K562 (cell line): ENCODE results near the gene OXA1L. TPM values are rescaled to one million over a fixed set of nuclear protein-coding genes. Genes with fewer than 3 reads are reported as not detected.

Experiments used
- GABPB2 ChIP-seq: fragments of 250-450 bp; sonication (Bioruptor Pico); conservative IDR thresholded peaks from 2 replicates; pipeline ENCODE4 v1.5.1; 2021; ENCODE audit warnings: mild to moderate bottlenecking
- HDAC6 ChIP-seq: IDR thresholded peaks from 2 replicates; pipeline ENCODE4 v1.6.1; 2012; ENCODE audit warnings: low read depth, mild to moderate bottlenecking, control low read depth, inconsistent platforms, low read length, moderate library complexity
- HINFP ChIP-seq: fragments of 450-650 bp; conservative IDR thresholded peaks from 2 replicates; pipeline ENCODE4 v1.6.1; 2016; ENCODE audit warnings: missing genetic modification characterization, low read depth, mild to moderate bottlenecking, control low read depth, missing compliant biosample characterization
- HNRNPH1 ChIP-seq: fragments of 200-400 bp; formaldehyde crosslinking; optimal IDR thresholded peaks from 2 replicates; pipeline ENCODE3; 2017; ENCODE audit warnings: low read depth, mild to moderate bottlenecking, low read length, moderate library complexity
- ID3 ChIP-seq, 2 experiments: fragments of 250-450 bp in 1 of 2; fragments of 450-650 bp in 1 of 2; sonication (Bioruptor Pico) in 1 of 2; IDR thresholded peaks; 2 replicates each; pipeline versions ENCODE4 v1.6.1 to v1.8.0; 2016 to 2021; ENCODE audit warnings: mild to moderate bottlenecking in 2 of 2, moderate library complexity in 2 of 2, missing compliant biosample characterization in 1 of 2, missing genetic modification characterization in 1 of 2
- LARP7 ChIP-seq: fragments of 450-650 bp; IDR thresholded peaks from 2 replicates; pipeline ENCODE4 v1.6.1; 2016
- MYC ChIP-seq, 2 experiments: fragments of 250-450 bp in 1 of 2; sonication (Bioruptor Pico) in 1 of 2; IDR thresholded peaks; 2 replicates each; pipeline versions ENCODE4 v1.5.1 to v1.6.1; 2012 to 2021; ENCODE audit warnings: low read depth in 2 of 2, borderline replicate concordance in 1 of 2, improper control_type of control experiment in 1 of 2, low read length in 1 of 2, mild to moderate bottlenecking in 1 of 2, moderate library complexity in 1 of 2
- TCF3 ChIP-seq: sonication (generic); formaldehyde crosslinking; IDR thresholded peaks from 2 replicates; pipeline ENCODE4 v1.4.0; 2020; ENCODE audit warnings: mild to moderate bottlenecking, missing genetic modification reagents
- TEAD2 ChIP-seq: fragments of 450-650 bp; IDR thresholded peaks from 2 replicates; pipeline ENCODE4 v1.6.1; 2016; ENCODE audit warnings: missing genetic modification characterization, control low read depth, missing compliant biosample characterization
- TGIF2 ChIP-seq: sonication (generic); formaldehyde crosslinking; IDR thresholded peaks from 2 replicates; pipeline ENCODE4 v1.8.1; 2022; ENCODE audit warnings: mild to moderate bottlenecking, missing genetic modification reagents, moderate library complexity
- XRCC4 ChIP-seq: IDR thresholded peaks from one replicate; pipeline ENCODE4 v1.6.1; 2011; ENCODE audit not compliant: insufficient read depth, insufficient read length; ENCODE audit errors: extremely low read depth
- ZBTB7A ChIP-seq: IDR thresholded peaks from 2 replicates; pipeline ENCODE4 v1.6.1; 2011; ENCODE audit warnings: low read depth, mild to moderate bottlenecking, low read length, moderate library complexity, borderline replicate concordance; ENCODE audit not compliant: control insufficient read depth
- ZNF347 ChIP-seq: fragments of 450-650 bp; formaldehyde crosslinking; IDR thresholded peaks from 2 replicates; pipeline ENCODE4 v1.4.0; 2020; ENCODE audit warnings: low read depth, mild to moderate bottlenecking, moderate library complexity
- ZNF408 ChIP-seq: fragments of 250-450 bp; sonication (Bioruptor Pico); IDR thresholded peaks from 2 replicates; pipeline ENCODE4 v1.4.0; 2020; ENCODE audit warnings: low read depth, mild to moderate bottlenecking, moderate library complexity
- ZNF449 ChIP-seq: fragments of 250-450 bp; sonication (Bioruptor Pico); IDR thresholded peaks from 2 replicates; pipeline ENCODE4 v1.8.0; 2022; ENCODE audit warnings: moderate library complexity, mild to moderate bottlenecking, inconsistent platforms
- polyA plus RNA-seq, 8 experiments: library from polyadenylated mRNA; depleted of rRNA in 4 of 8; stranded (reverse) in 5 of 8; unstranded in 3 of 8; fragments of >200 nt; fragmentation: Nextera tagmentation in 2 of 8; fragmentation: Illumina TruSeq in 1 of 8; extraction: Ambion mirVana in 2 of 8; extraction: Trizol in 1 of 8; gene quantifications; 2 replicates each; pipeline versions ENCODE4 v1.2.1 to v1.2.3, GENCODE V29; 2011 to 2014; ENCODE audit warnings: inconsistent platforms in 1 of 8, missing spikeins in 1 of 8
- total RNA-seq, 7 experiments: library from RNA; depleted of rRNA in 6 of 7; stranded (reverse); fragments of >200 nt in 6 of 7; fragmentation: Illumina TruSeq in 2 of 7; extraction: Trizol in 2 of 7; gene quantifications; 2 replicates each; pipeline versions ENCODE4 v1.2.1 to v1.2.3, GENCODE V29; 2011 to 2021; ENCODE audit warnings: low replicate concordance in 1 of 7
- TF ChIP-seq, protein P1 (sequence below): fragments of 250-450 bp; sonication (Bioruptor Pico); IDR thresholded peaks from 2 replicates; pipeline ENCODE4 v1.8.0; 2022; ENCODE audit warnings: inconsistent platforms

The OXA1L gene
- total and polyA plus RNA-seq, 9 of the 15 experiments (the other 6 are each of a cell fraction or from before 2014, with no cell fraction given) = 100 to 204 (median 145) TPM

DNA sequence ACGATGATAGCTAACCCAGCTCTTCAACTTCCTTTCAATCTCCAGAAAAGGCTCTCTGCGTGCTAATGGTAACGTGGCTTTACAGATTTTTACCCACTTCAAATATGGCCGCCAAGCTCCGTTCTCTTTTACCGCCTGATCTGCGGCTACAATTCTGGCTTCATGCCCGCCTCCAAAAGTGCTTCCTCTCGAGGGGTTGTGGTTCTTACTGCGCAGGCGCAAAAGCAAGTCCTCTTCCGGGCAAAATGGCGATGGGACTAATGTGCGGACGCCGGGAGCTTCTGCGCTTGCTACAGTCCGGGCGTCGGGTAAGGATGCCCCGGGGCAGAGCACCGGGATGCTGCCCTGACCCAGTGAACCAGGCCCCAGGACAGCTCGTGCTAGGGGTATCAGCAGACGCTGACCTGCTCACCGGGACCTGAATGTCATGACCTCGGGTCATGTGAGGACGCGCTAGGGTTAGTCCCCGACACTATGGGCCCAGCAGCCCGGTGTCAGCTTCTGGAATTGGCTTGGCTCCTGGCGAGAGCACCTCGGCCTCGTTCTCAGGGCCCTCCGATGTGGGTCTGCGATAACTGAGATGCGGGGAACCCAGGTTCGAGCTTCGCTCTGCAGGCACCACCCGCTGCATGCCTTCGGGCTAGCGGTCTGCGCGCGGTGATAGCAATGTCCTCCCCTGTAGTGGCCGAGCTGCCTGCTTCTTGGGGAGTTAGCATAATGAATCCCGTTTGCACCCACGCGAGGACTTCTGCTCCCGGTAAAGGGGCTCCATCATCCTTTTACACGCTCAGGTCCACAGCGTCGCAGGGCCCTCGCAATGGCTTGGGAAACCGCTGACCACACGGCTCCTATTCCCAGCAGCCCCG, at the start of gene OXA1L (continued):
- TF ChIP-seq HDAC6 (no peak), TGIF2 (no peak), HINFP (tag) (0 out of 2 replicates have a peak, but pooled peaks have one; percentile 14), TEAD2 (tag) (no peak), ZNF449 (CRISPR knock-in tag) (no peak), HNRNPH1 (no peak), TCF3 (CRISPR knock-in tag) (0 out of 2 replicates have a peak, but pooled peaks have one; percentile 5), GABPB2 (CRISPR knock-in tag) (no peak), ZBTB7A (no peak; the same call in 1 of the 2 replicates), MYC (IDR thresholded peaks at IDR 0.05; ENCODE audit: low read depth, low read length) (peak; percentile 54; the same call in 1 of the 2 replicates), MYC (CRISPR knock-in tag; IDR thresholded peaks at IDR 0.05; ENCODE audit: borderline replicate concordance, low read depth) (no peak), ID3 (CRISPR knock-in tag; IDR thresholded peaks at IDR 0.05) (no peak), ID3 (tag; IDR thresholded peaks at IDR 0.05) (no peak; the same call in 1 of the 2 replicates), XRCC4 (no peak), ZNF347 (no peak), LARP7 (no peak), ZNF408 (CRISPR knock-in tag) (no peak)
- TF ChIP-seq, protein P1, sequence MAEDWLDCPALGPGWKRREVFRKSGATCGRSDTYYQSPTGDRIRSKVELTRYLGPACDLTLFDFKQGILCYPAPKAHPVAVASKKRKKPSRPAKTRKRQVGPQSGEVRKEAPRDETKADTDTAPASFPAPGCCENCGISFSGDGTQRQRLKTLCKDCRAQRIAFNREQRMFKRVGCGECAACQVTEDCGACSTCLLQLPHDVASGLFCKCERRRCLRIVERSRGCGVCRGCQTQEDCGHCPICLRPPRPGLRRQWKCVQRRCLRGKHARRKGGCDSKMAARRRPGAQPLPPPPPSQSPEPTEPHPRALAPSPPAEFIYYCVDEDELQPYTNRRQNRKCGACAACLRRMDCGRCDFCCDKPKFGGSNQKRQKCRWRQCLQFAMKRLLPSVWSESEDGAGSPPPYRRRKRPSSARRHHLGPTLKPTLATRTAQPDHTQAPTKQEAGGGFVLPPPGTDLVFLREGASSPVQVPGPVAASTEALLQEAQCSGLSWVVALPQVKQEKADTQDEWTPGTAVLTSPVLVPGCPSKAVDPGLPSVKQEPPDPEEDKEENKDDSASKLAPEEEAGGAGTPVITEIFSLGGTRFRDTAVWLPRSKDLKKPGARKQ (CRISPR knock-in tag) = no peak
